Measurements from ENCODE around the gene DNASE2B.

The DNASE2B gene

DNA sequence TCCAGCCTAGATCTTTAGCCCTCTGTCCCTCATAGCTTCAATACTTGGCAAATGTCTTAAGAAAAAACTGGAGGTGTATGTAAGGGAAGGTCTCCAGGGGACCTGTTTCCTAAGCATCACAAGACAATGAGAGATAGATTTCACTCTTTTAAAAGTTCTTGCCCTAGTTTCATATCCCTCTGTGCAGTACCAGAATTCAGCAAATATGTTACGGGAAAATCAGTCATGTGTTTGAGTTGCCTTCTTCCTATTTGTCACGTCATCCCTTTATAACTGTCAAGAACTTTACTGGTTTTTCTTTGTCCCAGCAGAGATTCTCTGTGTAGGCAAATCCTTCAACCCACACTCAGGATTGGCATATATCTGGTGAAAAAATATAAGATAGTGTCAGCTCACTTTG is 32.3 kb downstream of the DNASE2B start:
- TF ChIP-seq POLR2AphosphoS5 (IDR thresholded peaks at IDR 0.05; ENCODE audit: low read depth, low read length): no peak
- no peak for TF ChIP-seq TAF1 (IDR thresholded peaks at IDR 0.05; ENCODE audit: borderline replicate concordance, insufficient read depth, low read length)
- no peak for TF ChIP-seq SIN3A (IDR thresholded peaks at IDR 0.05; ENCODE audit: borderline replicate concordance, insufficient read depth, low read length)
- no peak for TF ChIP-seq FOXP2 (optimal IDR thresholded peaks at IDR 0.05; ENCODE audit: borderline replicate concordance, extremely low read depth, extremely low read length, insufficient read depth)
- no peak for TF ChIP-seq REST (IDR thresholded peaks at IDR 0.05; ENCODE audit: insufficient read depth in 1 of 2, low read depth in 2 of 2, low read length in 2 of 2)

DNA sequence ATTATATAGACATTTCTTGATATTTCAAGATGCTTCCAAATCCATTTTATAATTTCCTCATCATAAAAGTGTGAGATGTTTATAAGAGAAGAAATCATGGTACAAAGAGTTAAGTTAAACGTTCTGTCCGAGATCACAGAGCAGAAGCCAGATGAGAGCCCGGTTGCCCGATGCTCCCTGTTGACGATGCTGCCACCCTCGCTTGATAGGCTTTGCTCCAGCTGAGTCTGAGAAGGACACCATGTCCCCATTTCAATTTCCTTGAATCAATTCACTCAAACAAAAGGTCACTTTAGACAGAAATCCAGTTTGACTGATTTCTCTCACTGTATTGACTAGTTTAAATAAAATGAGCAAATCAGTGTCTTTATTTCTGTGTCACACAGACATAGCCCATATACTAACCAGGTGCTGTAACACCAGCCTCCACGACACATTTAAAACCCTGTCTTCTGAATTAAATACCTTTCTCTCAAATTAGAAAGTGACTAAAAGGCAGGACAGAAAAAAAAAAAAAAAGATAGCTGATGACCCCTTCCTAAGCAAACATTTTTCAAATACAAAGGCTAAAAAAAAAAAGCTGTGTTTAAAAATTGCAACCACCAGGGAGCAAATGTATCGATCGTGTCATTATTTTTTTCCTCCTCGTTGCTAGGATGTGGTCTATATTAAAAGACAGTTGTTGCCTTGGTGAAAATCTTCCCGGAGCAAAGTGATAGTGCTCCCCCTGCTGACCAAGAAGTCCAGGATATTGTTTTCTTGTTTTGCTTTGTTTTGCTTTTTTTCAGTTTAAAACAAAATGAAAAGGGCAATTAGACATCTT is 35.2 kb downstream of the DNASE2B start:
- TF ChIP-seq REST (IDR thresholded peaks at IDR 0.05; ENCODE audit: insufficient read depth in 1 of 2, low read depth in 2 of 2, low read length in 2 of 2): no peak
- TF ChIP-seq TAF1 (IDR thresholded peaks at IDR 0.05; ENCODE audit: borderline replicate concordance, insufficient read depth, low read length): no peak
- TF ChIP-seq FOXP2 (optimal IDR thresholded peaks at IDR 0.05; ENCODE audit: borderline replicate concordance, extremely low read depth, extremely low read length, insufficient read depth): no peak
- no peak for TF ChIP-seq SIN3A (IDR thresholded peaks at IDR 0.05; ENCODE audit: borderline replicate concordance, insufficient read depth, low read length)
- TF ChIP-seq POLR2AphosphoS5 (IDR thresholded peaks at IDR 0.05; ENCODE audit: low read depth, low read length): no peak

DNA sequence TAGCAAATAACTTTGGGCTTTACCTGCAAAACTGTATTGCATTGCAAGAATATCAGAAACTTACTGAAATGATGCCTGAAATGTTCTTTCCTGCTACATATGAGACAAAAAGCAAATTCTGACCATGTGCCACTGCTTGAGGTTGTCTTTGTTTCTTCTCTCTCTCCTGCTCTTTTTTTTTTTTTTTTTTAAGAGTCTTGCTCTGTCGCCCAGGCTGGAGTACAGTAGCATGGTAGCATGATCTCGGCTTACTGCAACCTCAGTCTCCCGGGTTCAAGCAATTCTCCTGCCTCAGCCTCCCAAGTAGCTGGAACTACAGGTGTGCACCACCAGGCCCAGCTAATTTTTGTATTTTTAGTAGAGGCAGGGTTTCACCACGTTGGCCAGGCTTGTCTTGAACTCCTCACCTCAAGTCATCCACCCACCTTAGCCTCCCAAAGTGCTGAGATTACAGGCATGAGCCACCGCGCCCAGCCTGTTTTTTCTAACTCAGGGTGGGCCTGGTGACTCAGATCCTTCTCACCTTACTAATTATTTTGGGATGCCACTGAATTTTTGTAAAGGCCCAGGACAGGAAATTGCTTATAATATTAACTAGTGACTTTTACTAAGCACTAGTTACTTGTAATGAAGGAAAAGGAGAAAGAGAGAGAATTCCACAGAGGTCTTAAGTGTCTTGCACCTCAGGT is 35.9 kb downstream of the DNASE2B start:
- TF ChIP-seq FOXP2 (optimal IDR thresholded peaks at IDR 0.05; ENCODE audit: borderline replicate concordance, extremely low read depth, extremely low read length, insufficient read depth): no peak
- no peak for TF ChIP-seq TAF1 (IDR thresholded peaks at IDR 0.05; ENCODE audit: borderline replicate concordance, insufficient read depth, low read length)
- TF ChIP-seq SIN3A (IDR thresholded peaks at IDR 0.05; ENCODE audit: borderline replicate concordance, insufficient read depth, low read length): no peak
- no peak for TF ChIP-seq REST (IDR thresholded peaks at IDR 0.05; ENCODE audit: insufficient read depth in 1 of 2, low read depth in 2 of 2, low read length in 2 of 2)
- TF ChIP-seq POLR2AphosphoS5 (IDR thresholded peaks at IDR 0.05; ENCODE audit: low read depth, low read length): no peak

DNA sequence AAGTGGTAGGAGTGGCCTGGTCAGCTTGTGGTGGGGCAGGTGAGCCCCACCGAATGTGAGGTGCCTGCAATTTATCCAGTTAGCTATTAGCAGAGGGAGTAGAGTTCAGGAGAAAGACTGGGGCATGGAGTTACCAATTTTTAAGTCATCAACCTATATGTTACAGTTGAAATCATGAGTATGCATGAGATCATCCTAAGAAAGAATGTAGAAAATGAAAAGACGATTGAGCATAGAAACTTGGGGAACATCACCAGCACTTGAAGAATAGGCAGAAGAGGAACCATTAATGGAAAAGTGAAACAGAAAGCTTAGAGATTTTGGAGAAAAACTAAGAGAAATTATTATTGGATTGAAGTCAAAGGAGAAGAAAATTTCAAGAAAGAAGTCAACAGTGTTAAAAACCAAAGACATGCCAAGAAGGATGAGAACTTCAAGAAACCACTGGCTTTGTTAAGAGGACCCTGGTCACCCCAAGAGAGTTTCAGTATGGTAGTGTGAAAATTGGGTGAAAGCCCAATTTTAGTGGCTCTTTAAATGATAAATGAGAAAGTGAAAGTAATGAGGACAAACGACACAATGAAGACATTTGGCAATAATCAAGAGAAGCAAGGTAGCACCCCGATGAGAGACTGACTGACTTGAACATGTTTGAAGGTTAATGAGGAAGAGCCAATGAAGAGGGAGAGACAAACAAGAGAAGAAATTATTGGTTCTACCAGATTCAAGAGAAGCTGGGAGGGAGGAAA is 36.7 kb downstream of the DNASE2B start:
- no peak for TF ChIP-seq FOXP2 (optimal IDR thresholded peaks at IDR 0.05; ENCODE audit: borderline replicate concordance, extremely low read depth, extremely low read length, insufficient read depth)
- no peak for TF ChIP-seq SIN3A (IDR thresholded peaks at IDR 0.05; ENCODE audit: borderline replicate concordance, insufficient read depth, low read length)
- no peak for TF ChIP-seq POLR2AphosphoS5 (IDR thresholded peaks at IDR 0.05; ENCODE audit: low read depth, low read length)
- no peak for TF ChIP-seq REST (IDR thresholded peaks at IDR 0.05; ENCODE audit: insufficient read depth in 1 of 2, low read depth in 2 of 2, low read length in 2 of 2)
